ENCODE data around the gene SKAP1. TPM values are rescaled to one million over a fixed set of nuclear protein-coding genes. Genes with fewer than 3 reads are reported as not detected.

The SKAP1 gene
- total and polyA plus RNA-seq, 2 of the 13 experiments (the other 11 are each of a cell fraction or from before 2014, with no cell fraction given), result 0.21 TPM; not detected in 1

GRCh38 chr17:48236681-48237134 is 193.3 kb downstream of the SKAP1 start:
- CTCF ChIA-PET (ENCODE audit: low intra/inter-chr PET ratio, low total read pairs), result no interaction called here

DNA sequence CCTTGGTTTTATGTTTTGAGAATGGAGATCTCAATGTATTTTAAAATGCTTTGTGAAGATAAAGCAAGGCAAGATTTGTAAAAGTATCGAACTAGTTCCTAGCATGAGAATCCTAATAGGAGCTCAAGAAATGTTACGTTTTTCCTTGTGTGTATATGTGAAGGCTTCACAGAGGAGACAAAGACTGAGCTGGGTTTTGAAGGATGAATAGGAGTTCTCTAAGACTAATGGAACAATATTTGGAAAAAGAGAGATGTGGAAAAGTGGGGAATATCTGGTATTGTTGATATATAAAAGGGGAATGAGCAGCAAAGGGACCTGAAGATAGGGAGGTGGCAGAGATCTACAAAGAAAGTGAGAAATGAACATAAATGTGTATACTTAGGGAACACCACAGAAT is 195.1 kb downstream of the SKAP1 start:
- Histone ChIP-seq H3K9ac (ENCODE audit: insufficient read depth, low read depth, low read length) (no peak overlapping the region), H3K9me3 (ENCODE audit: low read length) (no peaks in the 10 kb centered on the region), H3K36me3 (replicated peaks in 1 of 2; ENCODE audit: control insufficient read depth in 1 of 2, insufficient read depth in 2 of 2, low read length in 2 of 2) (no peaks in the 10 kb centered on the region), H3K4me3 (replicated peaks in 1 of 3; ENCODE audit: insufficient read depth in 1 of 3, low read depth in 2 of 3, low read length in 3 of 3) (no peak overlapping the region), H3K4me1 (ENCODE audit: insufficient read depth, low read length) (no peaks in the 10 kb centered on the region), H3K79me2 (ENCODE audit: insufficient read depth, low read length) (no peaks in the 10 kb centered on the region), H3K27me3 (ENCODE audit: control insufficient read depth in 1 of 2, insufficient read depth in 2 of 2, low read length in 2 of 2) (no peaks in the 10 kb centered on the region), H2AFZ (ENCODE audit: low read length) (no peak overlapping the region), H4K20me1 (ENCODE audit: insufficient read depth, low read length) (no peaks in the 10 kb centered on the region), H3K27ac (ENCODE audit: extremely low read length, insufficient read depth, low read length) (no peak overlapping the region), H3K4me2 (ENCODE audit: low read depth, low read length) (no peak overlapping the region)
- CTCF ChIA-PET (ENCODE audit: low intra/inter-chr PET ratio, low total read pairs), result no interaction called here
- intact Hi-C loops (cut with micrococcal nuclease; ENCODE audit: unreplicated experiment), result no loop called here
- FAIRE-seq (no peak), ATAC-seq (no peak), DNase-seq (ENCODE audit: low spot score) (no peak)
- no TSS peak for BruUV-seq (replicated peaks)
- POLR2A ChIA-PET, result no interaction called here
- in situ Hi-C loops (cut with HindIII; ENCODE audit: extremely low pct_ligation_motif_present, low pct_unique_long_range_greater_than_20kb), result no loop called here
- under 1% methylated on average over 2 of the region's 2 CpGs for WGBS (ENCODE audit: low lambda C conversion rate)
- TF ChIP-seq SRY (CRISPR knock-in tag; IDR thresholded peaks at IDR 0.05) (no peak), ZNF280D (CRISPR knock-in tag; IDR thresholded peaks at IDR 0.05) (no peak), MAZ (IDR thresholded peaks at IDR 0.05; ENCODE audit: borderline replicate concordance, low read depth, low read length) (no peak), MAZ (CRISPR knock-in tag; IDR thresholded peaks at IDR 0.05; ENCODE audit: low read depth) (no peak), HDAC1 (CRISPR knock-in tag; IDR thresholded peaks at IDR 0.05) (no peak), NAIF1 (CRISPR knock-in tag; IDR thresholded peaks at IDR 0.05; ENCODE audit: borderline replicate concordance) (no peak), ZNF326 (CRISPR knock-in tag; IDR thresholded peaks at IDR 0.05; ENCODE audit: borderline replicate concordance) (no peak), ZNF747 (CRISPR knock-in tag; IDR thresholded peaks at IDR 0.05; ENCODE audit: borderline replicate concordance) (no peak), ZNF18 (CRISPR knock-in tag; IDR thresholded peaks at IDR 0.05; ENCODE audit: insufficient replicate concordance) (no peak), PRPF4 (IDR thresholded peaks at IDR 0.05; ENCODE audit: low read depth, low read length, poor library complexity, severe bottlenecking) (no peak)
- TF ChIP-seq, protein P1, sequence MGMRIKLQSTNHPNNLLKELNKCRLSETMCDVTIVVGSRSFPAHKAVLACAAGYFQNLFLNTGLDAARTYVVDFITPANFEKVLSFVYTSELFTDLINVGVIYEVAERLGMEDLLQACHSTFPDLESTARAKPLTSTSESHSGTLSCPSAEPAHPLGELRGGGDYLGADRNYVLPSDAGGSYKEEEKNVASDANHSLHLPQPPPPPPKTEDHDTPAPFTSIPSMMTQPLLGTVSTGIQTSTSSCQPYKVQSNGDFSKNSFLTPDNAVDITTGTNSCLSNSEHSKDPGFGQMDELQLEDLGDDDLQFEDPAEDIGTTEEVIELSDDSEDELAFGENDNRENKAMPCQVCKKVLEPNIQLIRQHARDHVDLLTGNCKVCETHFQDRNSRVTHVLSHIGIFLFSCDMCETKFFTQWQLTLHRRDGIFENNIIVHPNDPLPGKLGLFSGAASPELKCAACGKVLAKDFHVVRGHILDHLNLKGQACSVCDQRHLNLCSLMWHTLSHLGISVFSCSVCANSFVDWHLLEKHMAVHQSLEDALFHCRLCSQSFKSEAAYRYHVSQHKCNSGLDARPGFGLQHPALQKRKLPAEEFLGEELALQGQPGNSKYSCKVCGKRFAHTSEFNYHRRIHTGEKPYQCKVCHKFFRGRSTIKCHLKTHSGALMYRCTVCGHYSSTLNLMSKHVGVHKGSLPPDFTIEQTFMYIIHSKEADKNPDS (CRISPR knock-in tag; IDR thresholded peaks at IDR 0.05), result no peak

More at GRCh38 chr17:48236681-48237134, 193.3 kb downstream of the SKAP1 start:
- Histone ChIP-seq H3K36me3 (replicated peaks in 1 of 2; ENCODE audit: control insufficient read depth in 1 of 2, insufficient read depth in 2 of 2, low read length in 2 of 2) (no peaks in the 10 kb centered on the region), H3K4me1 (ENCODE audit: insufficient read depth, low read length) (no peaks in the 10 kb centered on the region), H3K4me3 (replicated peaks in 1 of 3; ENCODE audit: insufficient read depth in 1 of 3, low read depth in 2 of 3, low read length in 3 of 3) (no peak overlapping the region), H3K9ac (ENCODE audit: insufficient read depth, low read depth, low read length) (no peak overlapping the region), H3K27ac (ENCODE audit: extremely low read length, insufficient read depth, low read length) (no peak overlapping the region), H3K79me2 (ENCODE audit: insufficient read depth, low read length) (no peaks in the 10 kb centered on the region), H3K27me3 (ENCODE audit: control insufficient read depth in 1 of 2, insufficient read depth in 2 of 2, low read length in 2 of 2) (no peaks in the 10 kb centered on the region), H3K9me3 (ENCODE audit: low read length) (no peaks in the 10 kb centered on the region), H2AFZ (ENCODE audit: low read length) (no peak overlapping the region), H3K4me2 (ENCODE audit: low read depth, low read length) (no peak overlapping the region), H4K20me1 (ENCODE audit: insufficient read depth, low read length) (no peaks in the 10 kb centered on the region)
- DNase-seq (ENCODE audit: low spot score) (no peak), FAIRE-seq (no peak), ATAC-seq (no peak)
- no TSS peak for BruUV-seq (replicated peaks)
- in situ Hi-C loops (cut with HindIII; ENCODE audit: extremely low pct_ligation_motif_present, low pct_unique_long_range_greater_than_20kb) (no loop called here), intact Hi-C loops (cut with micrococcal nuclease; ENCODE audit: unreplicated experiment) (no loop called here)
- TF ChIP-seq LCORL (IDR thresholded peaks at IDR 0.05) (no peak), LCORL (CRISPR knock-in tag; IDR thresholded peaks at IDR 0.05) (no peak), ZNF678 (CRISPR knock-in tag; IDR thresholded peaks at IDR 0.05) (no peak)
- POLR2A ChIA-PET, result no interaction called here

All from HepG2 (cell line).